T-cell (primary cell): ENCODE data around the gene UNC50. TPM values are rescaled to one million over a fixed set of nuclear protein-coding genes. Genes with fewer than 3 reads are reported as not detected.

Source experiments
- ATAC-seq, 4 experiments: fragments of 200-7000 bp in 3 of 4; fragments of 150-1000 bp in 1 of 4; cut with Tn5 transposase; replicated peaks in 1 of 4; 1 replicate in 3 of 4; 2 replicates in 1 of 4; pipeline ENCODE4 v1.10.0; 2021; ENCODE audit warnings: moderate library complexity in 3 of 4, mild to moderate bottlenecking in 2 of 4, moderate number of reproducible peaks in 1 of 4
- CTCF ChIA-PET, 2 donors: fragments of 300-600 bp; sonication (Branson Sonifier 250); formaldehyde crosslinking; loops; one replicate each; lab custom pipeline; 2022; ENCODE audit warnings: antibody characterized with exemption in 2 of 2; lab: Charles Lee
- POLR2A ChIA-PET, 2 donors: fragments of 300-600 bp; sonication (Branson Sonifier 250); formaldehyde crosslinking; loops; one replicate each; lab custom pipeline; 2022; ENCODE audit warnings: antibody characterized with exemption in 2 of 2; lab: Charles Lee
- DNase-seq, 35 experiments: peaks; one replicate each; pipeline versions ENCODE4 v3.0.0 to v3.0.0-alpha.2; 2013 to 2023
- H3K27ac ChIP-seq: one replicate; pipeline ENCODE4 v1.5.1; 2013; ENCODE audit warnings: low read length
- H3K27me3 ChIP-seq, 2 experiments: replicated peaks in 1 of 2; 1 replicate in 1 of 2; 2 replicates in 1 of 2; pipeline versions ENCODE4 v1.6.1 to v1.7.0; 2013; ENCODE audit warnings: low read length in 1 of 2, mixed read lengths in 1 of 2; ENCODE audit not compliant: control insufficient read depth in 2 of 2, insufficient read depth in 2 of 2; ENCODE audit errors: extremely low read depth in 1 of 2
- H3K36me3 ChIP-seq, 2 donors: 1 replicate in 1 of 2; 2 replicates in 1 of 2; pipeline versions ENCODE4 v1.6.1 to v1.7.0; 2013; ENCODE audit warnings: low read length in 1 of 2; ENCODE audit not compliant: control insufficient read depth in 2 of 2, insufficient read depth in 1 of 2; ENCODE audit errors: extremely low read depth in 1 of 2
- H3K4me1 ChIP-seq, 2 experiments: 1 replicate in 1 of 2; 2 replicates in 1 of 2; pipeline versions ENCODE4 v1.6.1 to v1.7.0; 2013; ENCODE audit warnings: low read length in 2 of 2, mixed read lengths in 1 of 2; ENCODE audit not compliant: insufficient read depth in 2 of 2, control insufficient read depth in 1 of 2; ENCODE audit errors: extremely low read depth in 1 of 2
- H3K4me3 ChIP-seq, 2 donors: 1 replicate in 1 of 2; 2 replicates in 1 of 2; pipeline versions ENCODE4 v1.5.1 to v1.7.0; 2013; ENCODE audit warnings: mild to moderate bottlenecking in 2 of 2, low read length in 1 of 2, moderate library complexity in 1 of 2; ENCODE audit not compliant: control insufficient read depth in 1 of 2; ENCODE audit errors: extremely low read depth in 1 of 2
- H3K9me3 ChIP-seq: 2 replicates; pipeline ENCODE4 v1.7.0; 2013
- H3K27ac Mint-ChIP-seq, 2 donors: one replicate each; pipeline ENCODE4 v1.8.0; 2020 to 2021; ENCODE audit warnings: mild to moderate bottlenecking in 2 of 2, mixed read lengths in 2 of 2
- H3K27me3 Mint-ChIP-seq, 2 donors: one replicate each; pipeline ENCODE4 v1.8.0; 2021 to 2022; ENCODE audit warnings: mixed read lengths in 2 of 2
- H3K36me3 Mint-ChIP-seq: one replicate; pipeline ENCODE4 v1.8.0; 2021; ENCODE audit warnings: mixed read lengths
- H3K4me1 Mint-ChIP-seq, 3 donors: one replicate each; pipeline ENCODE4 v1.8.0; 2020 to 2022; ENCODE audit warnings: mixed read lengths in 3 of 3, mild to moderate bottlenecking in 1 of 3
- H3K4me3 Mint-ChIP-seq, 3 donors: one replicate each; pipeline ENCODE4 v1.8.0; 2020 to 2022; ENCODE audit warnings: mild to moderate bottlenecking in 3 of 3, mixed read lengths in 3 of 3, moderate library complexity in 3 of 3
- H3K9me3 Mint-ChIP-seq, 3 donors: one replicate each; pipeline ENCODE4 v1.8.0; 2020 to 2022; ENCODE audit warnings: mixed read lengths in 3 of 3
- WGBS: methylation state at CpG from one replicate; pipeline ENCODE4 v1.1.5; 2013; ENCODE audit warnings: missing lambda C conversion rate; ENCODE audit not compliant: insufficient coverage; 5-methylcytosine and 5-hydroxymethylcytosine counted together
- total RNA-seq, 35 experiments: library from RNA in 6 of 35; stranded (reverse) in 6 of 35; fragments of 120-200 nt in 1 of 35; gene quantifications; one replicate each; pipeline versions ENCODE4 v1.2.1 to v1.2.4 and lab custom pipeline; 2013 to 2026

UNC50 gene
- total RNA-seq, 5 donors from 2014 or later (not counting 1 experiment from before 2014, with no cell fraction given), result 19.5 to 37.9 (median 29.5) TPM

DNA sequence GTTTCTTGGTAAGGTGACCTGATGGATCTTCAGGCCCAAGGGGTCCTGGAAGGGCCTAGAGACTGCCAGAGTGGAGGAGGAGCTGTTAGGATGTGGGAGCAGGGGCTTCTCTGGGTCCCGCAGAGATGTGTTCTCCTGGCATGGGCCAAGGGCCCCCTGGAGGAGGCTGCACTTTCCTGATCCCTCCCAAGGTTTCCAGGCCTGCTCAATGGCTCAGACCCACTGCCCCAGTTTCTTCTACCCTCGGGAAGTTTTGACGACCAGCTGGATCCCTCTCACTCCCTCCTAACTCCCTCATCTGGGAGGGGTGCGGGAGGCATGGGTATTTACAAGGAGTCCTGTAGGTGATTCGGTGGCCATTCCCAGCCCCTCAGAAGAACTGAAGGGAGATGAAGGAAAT is 36.2 kb upstream of the UNC50 start:
- peaks cover 61% of the 10 kb centered on the region for H3K36me3 Mint-ChIP-seq
- Histone ChIP-seq H3K4me1 (no peaks in the 10 kb centered on the region), H3K36me3 (peaks cover 40 to 97% of the 10 kb centered on the region in 2 donors), H3K4me3 (no peak overlapping the region), H3K9me3 (no peaks in the 10 kb centered on the region), H3K27me3 (no peaks in the 10 kb centered on the region), H3K27ac (no peak overlapping the region)
- peaks cover 0 to 10% (median 0%) of the 10 kb centered on the region in 3 donors for H3K4me1 Mint-ChIP-seq
- no peaks in the 10 kb centered on the region for H3K9me3 Mint-ChIP-seq
- no peak overlapping the region for H3K4me3 Mint-ChIP-seq
- ATAC-seq (no peak), DNase-seq (no peak)
- H3K27me3 Mint-ChIP-seq, result no peaks in the 10 kb centered on the region
- ChIA-PET POLR2A (interaction anchor here (0.5 to 0.8 kb wide), 2 partner anchors 37 to 166 kb away, joined by 3 read pairs; no protein-coding TSS in a partner anchor), CTCF (interaction anchor here in 1 of 2 donors (1.2 kb wide), 1 partner anchor 160 kb away, joined by 4 read pairs; no protein-coding TSS in a partner anchor)
- H3K27ac Mint-ChIP-seq, result no peak overlapping the region
- WGBS, result no CpG with 5 or more reads among the region's 5 CpGs

DNA sequence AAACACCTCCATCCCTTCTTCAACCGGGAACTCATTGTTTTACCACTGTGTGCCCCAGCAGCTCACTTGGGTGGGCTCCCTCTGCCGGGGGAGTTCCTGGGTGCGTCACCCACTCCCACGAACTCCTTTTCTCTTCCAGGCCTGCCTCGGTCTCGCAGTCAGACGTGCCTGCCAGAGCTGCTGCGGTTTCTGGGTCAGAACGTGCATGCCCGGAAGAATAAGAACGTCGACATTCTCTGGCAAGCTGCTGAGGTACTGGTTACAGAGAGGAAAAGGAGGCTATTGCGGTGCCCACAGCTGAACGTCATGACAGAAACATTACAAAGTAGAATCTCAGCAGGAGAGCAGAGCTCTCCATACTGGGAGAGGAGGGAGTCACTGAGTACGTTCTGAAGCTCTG is 35.7 kb upstream of the UNC50 start:
- Histone ChIP-seq H3K9me3 (no peaks in the 10 kb centered on the region), H3K27ac (no peak overlapping the region), H3K36me3 (peaks cover 42 to 97% of the 10 kb centered on the region in 2 donors), H3K27me3 (no peaks in the 10 kb centered on the region), H3K4me3 (no peak overlapping the region), H3K4me1 (no peaks in the 10 kb centered on the region)
- Mint-ChIP-seq H3K4me3 (no peak overlapping the region), H3K36me3 (peaks cover 63% of the 10 kb centered on the region), H3K27ac (no peak overlapping the region), H3K27me3 (no peaks in the 10 kb centered on the region), H3K4me1 (peaks cover 0 to 10% (median 0%) of the 10 kb centered on the region in 3 donors), H3K9me3 (no peaks in the 10 kb centered on the region)
- WGBS, result 97% methylated on average over 13 of the region's 15 CpGs
- ATAC-seq (no peak), DNase-seq (no peak)
- POLR2A ChIA-PET, result interaction anchor here in 1 of 2 donors (0.8 kb wide), 1 partner anchor 165 kb away, joined by 3 read pairs; no protein-coding TSS in a partner anchor
- CTCF ChIA-PET, result interaction anchor here in 1 of 2 donors (1.2 kb wide), 1 partner anchor 161 kb away, joined by 4 read pairs; no protein-coding TSS in a partner anchor

DNA sequence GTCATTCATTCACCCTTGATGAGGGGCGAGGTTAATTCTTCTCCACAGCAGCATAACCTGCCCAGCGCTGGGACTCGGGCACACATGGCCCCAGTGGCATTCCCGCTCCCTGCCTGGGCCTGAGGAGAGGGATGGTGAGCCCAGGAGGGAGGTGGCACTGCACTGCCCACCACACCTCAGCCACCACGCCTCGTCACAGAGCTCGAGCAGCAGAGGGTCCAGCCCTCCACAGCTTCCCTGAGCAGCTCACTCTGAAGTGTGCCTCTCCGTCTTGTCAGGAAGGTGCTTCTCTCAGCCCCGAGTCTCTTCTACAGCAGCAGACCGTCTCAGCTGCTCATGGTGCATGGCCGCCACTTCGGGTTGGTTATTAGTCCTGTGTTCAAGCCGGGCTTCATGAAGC is 35.0 kb upstream of the UNC50 start:
- ChIA-PET POLR2A (no interaction called here), CTCF (interaction anchor here in 1 of 2 donors (1.2 kb wide), 1 partner anchor 161 kb away, joined by 4 read pairs; no protein-coding TSS in a partner anchor)
- no peak overlapping the region for H3K27ac ChIP-seq
- no peaks in the 10 kb centered on the region for H3K27me3 ChIP-seq
- peaks cover 39 to 97% of the 10 kb centered on the region in 2 donors for H3K36me3 ChIP-seq
- Mint-ChIP-seq H3K27me3 (no peaks in the 10 kb centered on the region), H3K4me3 (no peak overlapping the region), H3K9me3 (no peaks in the 10 kb centered on the region), H3K4me1 (peaks cover 0 to 10% (median 0%) of the 10 kb centered on the region in 3 donors), H3K27ac (no peak overlapping the region), H3K36me3 (peaks cover 65% of the 10 kb centered on the region)
- no peaks in the 10 kb centered on the region for H3K4me1 ChIP-seq
- H3K4me3 ChIP-seq, result no peak overlapping the region
- WGBS, result 98% methylated on average over 12 of the region's 13 CpGs
- DNase-seq (no peak), ATAC-seq (no peak)
- no peaks in the 10 kb centered on the region for H3K9me3 ChIP-seq

DNA sequence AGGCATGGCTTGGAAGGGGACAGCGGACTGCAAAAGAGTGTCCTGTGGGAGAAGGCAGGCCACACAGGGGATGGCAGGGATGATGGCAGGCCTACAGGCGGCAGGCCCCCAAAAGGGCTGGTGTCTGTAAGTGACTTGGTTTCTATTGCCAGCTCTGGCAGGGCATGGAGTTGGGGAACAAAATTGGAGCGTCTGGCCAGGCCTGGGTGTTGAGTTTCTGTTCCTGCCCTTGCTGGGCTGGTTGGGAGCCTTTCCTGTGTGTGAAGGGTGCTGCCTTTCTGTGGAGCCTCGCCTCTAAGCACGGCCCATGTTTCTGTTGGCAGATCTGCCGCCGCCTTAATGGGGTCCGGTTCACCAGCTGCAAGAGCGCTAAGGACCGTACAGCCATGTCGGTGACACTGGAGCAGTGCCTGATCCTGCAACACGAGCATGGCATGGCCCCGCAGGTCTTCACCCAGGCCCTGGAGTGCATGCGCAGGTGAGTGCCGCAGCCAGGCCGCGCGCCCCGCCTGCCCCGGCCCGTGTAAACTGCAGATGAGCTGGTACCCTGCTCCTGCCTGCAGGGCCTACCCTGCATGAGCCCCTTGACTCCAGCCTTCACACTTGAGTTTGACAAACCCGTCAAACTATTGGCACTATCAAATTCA is 31.6 kb upstream of the UNC50 start:
- H3K9me3 ChIP-seq, result no peaks in the 10 kb centered on the region
- ATAC-seq, result no peak
- peaks cover 50 to 96% of the 10 kb centered on the region in 2 donors for H3K36me3 ChIP-seq
- no peak overlapping the region for H3K4me3 ChIP-seq
- Mint-ChIP-seq H3K27ac (no peak overlapping the region), H3K9me3 (no peaks in the 10 kb centered on the region), H3K4me3 (no peak overlapping the region), H3K4me1 (no peaks in the 10 kb centered on the region), H3K27me3 (no peaks in the 10 kb centered on the region), H3K36me3 (peaks cover 53% of the 10 kb centered on the region)
- no peak overlapping the region for H3K27ac ChIP-seq
- ChIA-PET POLR2A (no interaction called here), CTCF (no interaction called here)
- no peaks in the 10 kb centered on the region for H3K4me1 ChIP-seq
- DNase-seq, result no peak
- WGBS, result 96% methylated on average over 20 of the region's 22 CpGs
- no peaks in the 10 kb centered on the region for H3K27me3 ChIP-seq

DNA sequence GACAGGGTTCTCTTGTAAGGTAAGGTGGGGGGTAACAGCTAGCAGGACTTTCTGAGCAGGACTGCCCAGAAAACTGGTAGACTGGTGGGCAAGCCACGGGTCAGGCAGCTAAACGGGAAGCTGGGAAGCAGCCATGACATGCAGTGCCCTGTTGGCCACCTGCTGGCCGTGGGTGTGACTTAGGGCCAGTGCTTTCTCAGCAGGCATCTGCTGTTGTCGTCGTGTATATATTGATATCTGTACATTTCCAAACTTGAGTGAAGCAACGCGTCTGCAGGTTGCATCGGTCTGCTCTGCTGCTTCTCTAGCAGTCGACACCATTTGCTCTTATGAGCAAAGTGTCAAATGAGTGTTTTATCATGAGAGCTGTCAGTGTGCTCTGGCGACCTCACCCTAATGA is 31.1 kb upstream of the UNC50 start:
- no peak overlapping the region for H3K4me3 ChIP-seq
- no peaks in the 10 kb centered on the region for H3K4me1 ChIP-seq
- Mint-ChIP-seq H3K36me3 (peaks cover 58% of the 10 kb centered on the region), H3K4me1 (no peaks in the 10 kb centered on the region), H3K27ac (no peak overlapping the region), H3K27me3 (no peaks in the 10 kb centered on the region), H3K9me3 (no peaks in the 10 kb centered on the region), H3K4me3 (no peak overlapping the region)
- H3K36me3 ChIP-seq, result peaks cover 47 to 96% of the 10 kb centered on the region in 2 donors
- no peak overlapping the region for H3K27ac ChIP-seq
- ATAC-seq (no peak), DNase-seq (no peak)
- no peaks in the 10 kb centered on the region for H3K9me3 ChIP-seq
- ChIA-PET POLR2A (no interaction called here), CTCF (no interaction called here)
- WGBS, result 87% methylated on average over 10 of the region's 10 CpGs
- no peaks in the 10 kb centered on the region for H3K27me3 ChIP-seq

GRCh38 chr2:98578231-98578630 is 30.2 kb upstream of the UNC50 start:
- Histone ChIP-seq H3K27ac (no peak overlapping the region), H3K27me3 (no peaks in the 10 kb centered on the region), H3K4me1 (no peaks in the 10 kb centered on the region), H3K9me3 (no peaks in the 10 kb centered on the region), H3K36me3 (peaks cover 49 to 96% of the 10 kb centered on the region in 2 donors), H3K4me3 (no peak overlapping the region)
- CTCF ChIA-PET, result no interaction called here
- Mint-ChIP-seq H3K36me3 (peaks cover 57% of the 10 kb centered on the region), H3K27me3 (no peaks in the 10 kb centered on the region), H3K27ac (no peak overlapping the region), H3K4me1 (no peaks in the 10 kb centered on the region), H3K4me3 (no peak overlapping the region), H3K9me3 (no peaks in the 10 kb centered on the region)
- ATAC-seq (no peak), DNase-seq (no peak)
- 97% methylated on average over 4 of the region's 9 CpGs for WGBS
- POLR2A ChIA-PET, result no interaction called here
